Fibroblast of villous mesenchyme (primary cell): ENCODE results near the gene HM13. TPM values are rescaled to one million over a fixed set of nuclear protein-coding genes. Genes with fewer than 3 reads are reported as not detected.
A peak's percentile ranks its signal among the peaks of the same experiment; 100 is the strongest.

ENCODE experiments used
- DNase-seq: peaks from one replicate; pipeline ENCODE4 v3.0.0-alpha.2; 2010; ENCODE audit warnings: low read depth
- H3K4me3 ChIP-seq: 2 replicates; pipeline ENCODE4 v1.5.1; 2011; ENCODE audit warnings: low read depth, mild to moderate bottlenecking, low read length
- total RNA-seq: library from RNA; depleted of rRNA; stranded (reverse); fragments of >200 nt; gene quantifications from 2 replicates; pipeline ENCODE4 v1.2.3, GENCODE V29; 2012
- TF ChIP-seq, protein P1 (sequence below): IDR thresholded peaks from 2 replicates; pipeline ENCODE4 v1.5.1; 2012; ENCODE audit warnings: low read depth, mild to moderate bottlenecking, low read length; ENCODE audit not compliant: insufficient read depth

Gene HM13
- total RNA-seq, 1 donor = 91.1 TPM

DNA sequence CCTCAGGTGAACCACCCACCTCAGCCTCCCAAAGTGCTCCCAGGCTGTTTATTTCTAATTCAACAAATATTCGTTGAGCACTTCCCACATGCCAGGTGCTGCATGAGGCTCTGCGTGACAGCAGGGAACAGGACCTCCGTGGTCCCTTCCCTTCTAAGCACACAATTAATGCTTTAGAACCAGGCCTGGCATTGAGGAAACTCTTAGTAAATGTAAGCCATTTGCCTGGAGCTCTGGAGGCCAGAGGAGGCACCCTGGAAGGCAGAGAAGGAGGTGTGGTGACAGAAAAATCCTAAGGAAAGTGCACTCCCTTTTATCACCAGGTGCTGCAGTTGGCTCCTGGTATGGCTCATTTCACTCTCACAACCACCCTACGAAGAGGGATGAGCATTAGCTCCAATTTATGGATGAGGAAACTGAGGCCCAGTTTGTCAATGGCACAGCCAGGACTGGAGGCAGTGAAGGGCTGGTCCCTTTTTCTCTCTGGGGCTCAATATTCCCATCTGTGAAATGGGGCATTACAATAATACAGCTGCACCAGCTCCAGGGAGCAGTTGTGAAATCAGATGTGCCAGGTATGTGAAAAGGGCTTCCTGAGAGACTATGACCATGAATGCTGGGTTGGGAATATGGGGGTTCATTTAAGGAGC lies 82.7 kb downstream of the HM13 start:
- TF ChIP-seq, protein P1, sequence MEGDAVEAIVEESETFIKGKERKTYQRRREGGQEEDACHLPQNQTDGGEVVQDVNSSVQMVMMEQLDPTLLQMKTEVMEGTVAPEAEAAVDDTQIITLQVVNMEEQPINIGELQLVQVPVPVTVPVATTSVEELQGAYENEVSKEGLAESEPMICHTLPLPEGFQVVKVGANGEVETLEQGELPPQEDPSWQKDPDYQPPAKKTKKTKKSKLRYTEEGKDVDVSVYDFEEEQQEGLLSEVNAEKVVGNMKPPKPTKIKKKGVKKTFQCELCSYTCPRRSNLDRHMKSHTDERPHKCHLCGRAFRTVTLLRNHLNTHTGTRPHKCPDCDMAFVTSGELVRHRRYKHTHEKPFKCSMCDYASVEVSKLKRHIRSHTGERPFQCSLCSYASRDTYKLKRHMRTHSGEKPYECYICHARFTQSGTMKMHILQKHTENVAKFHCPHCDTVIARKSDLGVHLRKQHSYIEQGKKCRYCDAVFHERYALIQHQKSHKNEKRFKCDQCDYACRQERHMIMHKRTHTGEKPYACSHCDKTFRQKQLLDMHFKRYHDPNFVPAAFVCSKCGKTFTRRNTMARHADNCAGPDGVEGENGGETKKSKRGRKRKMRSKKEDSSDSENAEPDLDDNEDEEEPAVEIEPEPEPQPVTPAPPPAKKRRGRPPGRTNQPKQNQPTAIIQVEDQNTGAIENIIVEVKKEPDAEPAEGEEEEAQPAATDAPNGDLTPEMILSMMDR = no peak
- H3K4me3 ChIP-seq = no peak overlapping the region
- DNase-seq = no peak

DNA sequence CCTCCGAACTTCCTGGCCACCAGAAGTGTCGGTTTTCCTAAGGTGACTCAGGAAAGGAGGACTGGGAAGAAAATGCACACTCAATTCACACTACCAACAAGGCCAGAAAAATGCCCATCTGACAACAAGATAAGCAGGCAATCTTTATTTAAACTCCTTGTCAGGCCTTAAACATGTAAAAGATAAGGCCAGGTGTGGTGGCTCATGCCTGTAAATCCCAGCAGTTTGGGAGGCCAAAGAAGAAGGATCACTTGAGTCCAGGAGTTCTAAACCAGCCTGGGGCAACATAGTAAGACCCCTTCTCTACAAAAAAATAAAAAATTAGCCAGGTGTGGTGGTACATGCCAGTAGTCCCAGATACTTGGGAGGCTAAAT lies 83.2 kb downstream of the HM13 start:
- TF ChIP-seq, protein P1 = no peak
- no peak for DNase-seq
- no peak overlapping the region for H3K4me3 ChIP-seq

DNA sequence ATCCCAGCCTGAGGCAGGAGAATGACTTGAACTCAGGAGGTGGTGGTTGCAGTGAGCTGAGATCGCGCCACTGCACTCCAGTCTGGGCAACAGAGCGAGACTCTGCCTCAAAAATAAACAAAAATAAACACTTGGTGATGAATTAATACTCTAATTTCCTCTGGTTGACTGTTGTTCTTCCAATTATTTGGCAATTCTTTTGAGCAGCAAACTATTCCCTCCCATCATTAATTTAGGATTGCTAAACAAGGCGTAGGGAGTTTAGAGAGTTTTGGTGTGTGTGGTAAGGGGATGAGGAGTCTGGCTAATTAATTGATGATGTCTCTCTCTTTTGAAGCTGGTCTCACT lies 88.2 kb downstream of the HM13 start:
- TF ChIP-seq, protein P1 = no peak
- H3K4me3 ChIP-seq = no peak overlapping the region
- no peak for DNase-seq

DNA sequence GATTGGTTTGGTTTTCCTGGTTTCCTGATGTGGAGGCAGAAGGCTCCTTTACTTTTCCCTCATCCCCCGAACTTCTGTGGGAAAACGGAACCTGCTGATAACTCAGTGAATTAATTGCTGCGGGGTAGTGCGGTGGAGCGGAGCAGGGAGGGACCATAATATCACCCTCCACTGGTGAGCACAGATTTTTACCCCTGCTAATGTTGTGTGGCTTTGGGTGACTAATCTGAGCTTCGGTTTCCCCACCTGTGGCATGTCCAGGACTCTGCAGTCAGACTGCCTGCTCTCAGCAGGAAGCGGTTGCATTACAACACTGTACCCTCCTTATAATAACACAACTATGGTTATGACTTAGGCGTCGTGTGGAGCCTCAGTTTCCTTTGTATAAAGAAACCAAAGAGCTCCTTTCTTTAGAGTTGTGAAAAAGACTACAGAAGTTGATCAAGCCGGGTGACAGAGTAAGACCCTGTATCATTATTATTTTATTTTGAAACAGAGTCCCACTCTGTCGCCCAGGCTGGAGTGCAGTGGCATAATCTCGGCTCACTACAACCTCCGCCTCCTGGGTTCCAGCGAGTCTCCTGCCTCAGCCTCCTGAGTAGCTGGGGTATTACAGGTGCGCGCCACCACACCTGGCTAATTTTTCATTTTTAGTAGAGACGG lies 88.7 kb downstream of the HM13 start:
- TF ChIP-seq, protein P1 = no peak
- H3K4me3 ChIP-seq = no peak overlapping the region
- DNase-seq = peak; percentile 87

DNA sequence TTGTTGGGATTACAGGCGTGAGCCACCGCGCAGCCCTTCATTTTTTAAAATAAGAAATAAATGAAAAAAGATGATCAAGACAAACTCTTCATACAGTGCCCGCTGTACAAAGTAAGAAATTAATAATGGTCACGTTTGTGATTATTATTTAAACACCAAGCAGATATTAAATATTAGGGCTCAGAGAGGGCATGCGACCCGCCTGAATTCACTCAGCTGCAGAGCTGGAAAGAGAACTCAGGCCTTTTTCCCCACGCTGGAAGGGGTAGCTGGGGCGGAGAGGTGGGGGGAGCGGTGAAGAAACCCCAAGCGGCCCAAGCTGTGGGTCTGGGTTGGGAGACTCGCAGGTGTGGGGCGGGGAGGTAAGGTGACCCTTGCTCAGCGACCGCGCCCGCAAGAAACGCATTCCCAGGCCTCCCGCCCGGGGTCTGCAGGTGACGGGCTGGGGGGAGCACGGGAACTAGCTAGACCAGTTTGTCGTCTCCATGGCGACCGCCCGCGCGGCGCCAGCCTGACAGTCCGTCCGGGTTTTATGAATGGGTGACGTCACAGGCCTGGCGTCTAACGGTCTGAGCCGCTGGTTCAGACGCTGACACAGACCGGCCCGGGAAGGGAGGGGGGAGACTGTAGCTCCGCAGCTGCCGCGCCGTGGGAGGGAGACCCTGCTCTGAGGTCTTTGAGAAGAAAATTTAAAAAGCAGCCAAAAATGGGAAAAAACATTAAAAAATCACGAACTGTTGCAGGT lies 89.8 kb downstream of the HM13 start:
- peak; percentile 97 for DNase-seq
- TF ChIP-seq, protein P1 = no peak
- H3K4me3 ChIP-seq = peak overlapping the region; percentile 85

DNA sequence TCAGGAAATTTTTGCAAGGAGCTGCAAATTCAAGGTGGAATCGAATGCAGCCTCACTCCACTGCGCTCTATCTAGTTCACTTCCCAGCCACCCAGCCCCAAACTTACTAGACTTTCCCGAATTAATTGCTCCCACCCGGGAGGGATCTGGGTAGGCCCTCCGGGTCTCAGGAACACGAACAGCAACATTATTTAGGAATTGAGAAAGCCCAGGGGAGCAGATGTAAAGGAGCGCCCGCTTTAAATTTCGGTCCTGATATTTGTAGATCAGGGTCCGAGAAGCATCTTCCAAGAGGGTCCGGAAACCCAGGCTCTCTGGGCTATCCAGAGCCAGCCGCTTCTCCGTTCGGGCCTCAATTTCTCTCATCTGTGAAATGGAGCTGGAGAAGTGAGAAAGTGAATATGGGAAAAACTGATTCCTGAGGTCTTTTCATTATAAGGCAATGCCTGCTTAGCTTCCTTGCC lies 90.4 kb downstream of the HM13 start:
- peak overlapping the region; percentile 85 for H3K4me3 ChIP-seq
- TF ChIP-seq, protein P1 = no peak
- no peak for DNase-seq
